ENCODE measurements around the gene TYSND1.
"Not testable (repeated sequence)": the region's sequence is repeated elsewhere in the genome, so short reads cannot be mapped to it uniquely, and the experiment has no call there.

TYSND1 gene

DNA sequence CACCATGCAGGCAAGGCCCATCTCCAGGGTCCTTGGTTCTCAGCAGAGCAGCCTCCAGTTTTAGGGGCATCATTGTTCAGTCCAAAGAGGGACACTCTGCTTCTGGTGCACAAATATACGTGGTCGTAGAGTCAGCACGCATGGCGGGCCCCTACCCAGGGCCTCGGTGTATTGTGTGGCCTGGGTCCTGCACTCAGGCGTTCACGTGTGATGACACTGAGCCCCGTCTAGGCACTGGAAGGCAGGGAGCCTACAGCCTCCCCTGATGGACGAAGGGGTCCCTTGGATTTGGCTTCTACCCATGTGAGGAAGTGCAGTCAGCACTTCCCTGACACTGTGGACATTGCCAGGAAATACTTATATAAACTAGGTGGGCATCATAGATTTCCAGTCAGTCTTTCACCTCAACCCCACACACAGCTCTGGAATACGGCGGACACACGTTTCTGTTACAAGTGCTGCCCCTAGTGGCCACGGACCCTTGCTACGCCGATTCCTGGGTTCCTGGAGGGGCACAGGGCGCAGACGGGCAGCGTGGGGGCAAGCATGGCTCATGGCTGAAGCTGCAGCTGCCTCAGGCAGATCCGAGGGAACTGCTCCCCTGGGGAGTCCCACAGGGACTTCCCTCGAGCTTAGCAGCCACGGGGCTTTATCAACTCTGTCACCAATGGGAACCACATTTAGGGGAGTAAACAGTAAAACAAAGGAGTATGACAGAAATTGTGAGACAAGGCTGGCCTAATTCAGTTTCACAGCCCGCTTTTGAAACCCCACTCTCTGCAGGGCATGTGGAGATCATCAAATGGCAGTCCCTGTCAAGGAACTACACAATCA lies 39.3 kb downstream of the TYSND1 start:
- no peak for DNase-seq

DNA sequence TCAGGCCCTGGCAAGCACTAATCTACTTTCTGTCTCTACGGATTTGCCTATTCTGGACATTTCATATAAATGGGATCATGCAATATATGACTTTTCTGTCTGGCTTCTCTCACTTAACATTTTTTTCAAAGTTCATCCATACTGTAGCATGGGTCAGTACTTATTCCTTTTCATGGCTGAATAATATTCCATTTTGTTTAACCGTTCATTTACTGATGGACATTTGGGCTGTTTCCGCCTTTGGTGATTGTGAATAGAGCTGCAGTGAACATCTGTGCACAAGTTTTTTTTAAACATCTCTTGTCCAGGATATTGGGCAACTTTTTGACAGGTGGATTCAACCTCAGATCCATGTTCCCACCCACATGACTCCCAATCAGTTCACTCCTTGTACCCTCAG lies 44.8 kb downstream of the TYSND1 start:
- DNase-seq: no peak

DNA sequence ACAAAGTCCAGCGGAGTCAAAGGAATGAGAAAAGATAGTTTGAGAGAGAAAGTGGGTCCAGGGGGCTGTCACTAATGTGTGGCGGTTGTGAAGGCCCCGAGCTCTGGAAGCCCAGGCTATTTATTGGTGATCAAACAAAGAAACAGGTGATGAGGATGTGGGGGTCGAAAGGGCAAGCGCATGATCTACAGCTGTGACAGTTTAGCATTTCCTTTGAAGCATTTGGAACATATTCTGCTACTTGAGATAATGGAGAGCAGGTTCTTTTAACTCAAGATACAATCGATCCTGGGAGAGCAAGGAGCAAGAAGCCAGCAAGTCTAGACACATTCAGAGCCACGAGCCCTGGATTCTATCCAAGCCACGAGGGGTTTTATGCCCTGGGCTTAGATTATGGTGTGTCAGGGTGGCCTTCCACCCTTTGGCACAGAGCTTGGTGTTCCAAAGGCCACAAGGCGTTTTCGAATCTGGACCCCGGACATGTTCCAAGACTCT lies 45.4 kb downstream of the TYSND1 start:
- not testable (repeated sequence) for DNase-seq

DNA sequence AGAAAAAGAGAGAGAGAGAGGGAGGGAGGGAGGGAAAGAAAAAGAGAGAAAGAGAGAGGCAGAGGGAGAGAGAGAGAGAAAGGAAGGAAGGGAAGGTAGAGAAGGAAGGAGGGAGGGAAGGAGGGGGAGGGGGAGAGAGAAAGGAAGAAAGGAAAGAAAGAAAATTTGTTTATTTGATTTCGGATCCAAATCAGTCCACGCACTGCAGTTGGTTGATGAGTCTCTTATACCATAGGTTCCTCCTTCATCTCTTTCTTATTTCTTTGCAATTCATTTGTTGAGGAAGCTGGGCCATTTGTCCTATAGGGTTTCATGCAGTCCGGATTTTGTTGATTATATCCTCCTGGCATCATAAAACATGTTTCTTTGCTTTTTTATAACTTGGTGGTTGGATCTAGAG lies 48.2 kb downstream of the TYSND1 start:
- DNase-seq: no peak

DNA sequence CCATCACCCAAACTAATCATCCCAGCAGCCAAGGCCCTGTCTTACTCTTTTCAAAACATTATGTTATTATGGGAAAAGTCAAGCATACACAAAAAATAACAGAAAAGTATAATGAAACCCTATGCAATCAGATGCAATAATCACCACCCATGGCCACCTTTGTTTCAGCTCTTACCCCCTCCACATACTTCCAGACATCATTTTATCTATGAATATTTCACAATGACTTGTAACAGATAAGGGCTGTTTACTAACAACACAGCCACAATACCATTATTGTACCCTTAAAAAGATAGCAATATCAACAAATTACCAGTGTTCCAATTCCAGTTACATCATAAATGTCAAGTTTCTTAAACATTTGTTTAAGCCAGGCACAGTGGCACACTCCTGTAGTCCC lies 49.0 kb downstream of the TYSND1 start:
- DNase-seq: no peak

DNA sequence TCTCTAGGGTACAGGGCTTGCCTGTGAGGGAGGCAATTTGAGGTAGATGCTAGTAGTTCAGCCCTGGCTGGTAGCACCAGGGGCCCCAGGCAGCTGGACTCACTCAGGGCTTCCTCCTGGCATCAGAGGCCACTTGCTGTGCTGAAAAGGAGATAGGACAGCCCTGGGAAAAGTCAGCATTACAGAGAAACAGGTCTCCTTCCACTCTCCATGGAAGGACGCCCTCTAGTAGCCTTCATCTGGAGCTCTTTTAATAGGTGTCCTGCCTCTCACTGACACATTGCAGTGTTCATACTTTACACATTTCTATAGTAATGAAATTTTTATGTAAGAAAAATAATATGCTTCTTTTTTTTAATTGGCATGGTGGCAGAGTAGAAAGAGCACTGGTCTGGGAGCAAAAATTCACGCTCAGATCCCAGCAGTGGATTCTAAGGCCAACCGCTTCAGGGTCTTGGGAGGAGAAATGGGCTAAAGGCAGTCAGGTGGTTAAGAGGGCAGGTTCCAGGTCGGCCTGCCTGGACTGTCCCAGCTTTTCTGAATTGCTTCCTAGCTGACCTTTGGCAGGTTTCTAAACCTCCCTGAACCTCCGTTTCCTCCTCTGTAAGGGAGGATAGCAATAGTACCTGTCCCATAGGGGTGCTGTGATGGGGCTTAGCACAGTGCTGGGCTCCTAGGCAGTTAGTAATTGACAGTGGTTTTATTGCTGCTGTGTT lies 49.6 kb downstream of the TYSND1 start:
- DNase-seq: no peak

DNA sequence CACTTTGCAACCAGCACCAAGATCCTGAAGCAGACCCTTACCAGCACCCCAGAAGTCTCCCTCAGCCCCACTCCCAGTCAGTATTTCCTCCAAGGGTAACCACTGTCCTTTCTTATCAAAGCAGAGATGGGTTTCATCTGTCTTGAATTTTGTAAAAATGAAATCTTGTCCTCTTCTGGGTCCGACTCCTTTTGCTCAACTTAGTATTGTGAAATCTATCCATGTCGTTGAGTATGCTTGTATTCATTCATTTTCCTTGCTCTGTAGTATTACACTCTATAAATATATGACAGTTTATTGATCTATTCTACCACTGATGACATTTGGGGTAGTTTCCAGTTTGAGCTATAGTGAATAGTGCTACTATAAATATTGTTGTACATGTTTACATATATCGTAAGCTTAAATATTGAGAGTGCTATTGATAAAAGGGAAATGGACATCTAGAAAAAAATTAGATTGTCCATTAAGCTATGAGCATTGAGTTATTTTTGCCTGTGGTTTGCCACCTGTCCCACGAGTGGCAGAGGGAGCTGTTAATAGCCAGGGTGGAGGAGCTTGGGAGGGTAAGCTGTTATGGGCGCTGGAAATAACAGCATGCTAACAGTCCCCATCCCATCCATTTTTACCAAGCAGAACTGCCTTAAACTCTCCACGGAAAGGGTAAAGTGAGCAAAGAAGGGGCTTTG lies 50.3 kb downstream of the TYSND1 start:
- DNase-seq: no peak

DNA sequence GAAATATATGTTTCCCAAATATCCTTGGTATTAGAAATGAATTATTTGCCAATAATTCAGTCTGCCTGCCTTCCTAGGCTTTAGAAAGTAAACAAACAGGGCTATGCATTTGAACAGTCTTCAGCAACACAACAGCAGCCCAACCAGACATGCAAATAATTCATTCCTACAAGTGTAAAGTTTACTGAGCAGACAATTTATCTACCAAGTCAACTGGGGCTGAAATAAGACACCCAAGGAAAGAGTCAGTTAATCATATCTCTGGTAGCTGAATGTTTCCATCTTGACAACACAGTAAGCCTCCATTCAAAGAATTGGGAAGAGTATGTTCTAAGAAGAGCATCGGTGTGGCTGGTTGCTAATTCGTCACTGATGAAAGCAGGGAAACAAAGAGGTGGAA lies 52.2 kb downstream of the TYSND1 start:
- no peak for DNase-seq

DNA sequence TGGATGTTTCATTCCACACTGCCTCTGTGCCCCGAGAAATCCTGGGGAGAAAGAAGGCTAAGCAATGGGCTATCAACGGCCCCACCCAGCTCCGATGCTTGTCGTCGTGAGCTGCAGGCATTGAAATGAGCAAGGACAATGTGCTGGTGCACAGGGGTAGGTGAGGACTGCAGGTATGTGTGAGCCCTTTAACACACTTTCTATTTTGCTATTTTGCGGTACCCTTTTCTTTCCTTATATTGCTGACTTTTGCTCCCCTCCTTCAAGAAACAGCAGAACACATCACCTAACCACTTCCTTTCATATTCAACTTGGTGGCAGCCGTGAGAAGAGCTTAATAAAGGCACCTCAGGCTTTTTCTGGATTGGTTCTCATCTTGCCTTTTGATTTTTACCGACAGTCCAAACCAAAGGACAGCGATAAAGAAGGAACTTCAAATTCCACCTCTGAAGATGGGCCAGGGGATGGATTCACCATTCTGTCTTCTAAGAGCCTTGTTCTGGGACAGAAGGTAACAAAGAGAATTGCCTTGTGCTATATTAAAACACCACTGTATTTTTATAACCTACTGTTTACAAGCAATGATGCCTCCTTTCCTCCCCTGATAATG lies 53.1 kb downstream of the TYSND1 start:
- no peak for DNase-seq

DNA sequence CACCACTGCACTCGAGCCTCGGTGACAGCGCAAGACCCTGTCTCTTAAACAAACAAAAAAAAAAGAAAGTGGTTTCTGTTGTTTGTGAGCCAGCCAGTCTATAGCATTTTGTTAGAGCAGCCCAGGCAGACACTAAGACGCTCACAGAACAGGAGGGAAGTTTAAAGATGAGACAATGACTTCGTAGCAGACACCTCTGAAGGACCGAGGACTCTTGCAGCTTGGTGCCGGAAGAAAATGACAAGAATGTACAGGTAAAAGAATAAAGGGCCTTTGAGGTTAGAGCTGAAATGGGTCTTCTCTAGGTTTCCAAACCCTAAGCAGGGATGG lies 54.1 kb downstream of the TYSND1 start:
- no peak for DNase-seq

DNA sequence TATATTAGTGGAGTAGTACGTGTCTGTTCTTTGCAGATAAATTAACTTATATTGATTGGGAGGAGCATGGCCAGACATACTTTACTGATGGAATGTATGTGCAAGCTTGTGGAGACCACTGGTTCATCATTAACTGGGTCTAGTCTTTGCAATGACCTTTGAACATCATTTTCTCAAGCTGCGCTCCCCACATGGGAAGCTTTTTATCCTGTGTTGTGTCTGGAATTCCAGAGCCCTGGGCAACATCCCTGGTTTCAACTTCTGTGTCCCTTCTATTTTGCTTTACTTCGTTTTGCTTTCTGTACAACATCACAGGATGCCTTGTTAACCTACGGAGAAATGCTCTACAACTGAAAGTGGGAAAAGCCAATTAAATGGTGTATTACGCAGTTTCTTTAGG lies 55.5 kb downstream of the TYSND1 start:
- DNase-seq: no peak

DNA sequence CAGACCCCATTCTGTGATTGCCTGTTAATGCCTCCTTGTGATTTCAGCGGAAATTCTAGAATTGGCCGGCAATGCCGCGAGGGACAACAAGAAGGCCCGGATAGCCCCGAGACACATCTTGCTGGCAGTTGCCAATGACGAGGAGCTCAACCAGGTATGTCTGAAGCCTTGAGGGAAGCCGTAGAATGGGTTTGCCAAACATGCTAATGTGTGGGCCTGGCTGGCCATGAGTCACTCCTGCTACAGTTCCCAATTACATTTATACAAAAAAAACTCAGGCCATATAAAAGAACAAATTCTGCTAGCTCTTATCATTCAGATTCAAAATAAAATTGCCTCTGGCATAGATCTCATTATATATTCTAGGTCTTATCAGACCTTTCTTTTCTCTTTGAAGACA lies 56.5 kb downstream of the TYSND1 start:
- DNase-seq: no peak

DNA sequence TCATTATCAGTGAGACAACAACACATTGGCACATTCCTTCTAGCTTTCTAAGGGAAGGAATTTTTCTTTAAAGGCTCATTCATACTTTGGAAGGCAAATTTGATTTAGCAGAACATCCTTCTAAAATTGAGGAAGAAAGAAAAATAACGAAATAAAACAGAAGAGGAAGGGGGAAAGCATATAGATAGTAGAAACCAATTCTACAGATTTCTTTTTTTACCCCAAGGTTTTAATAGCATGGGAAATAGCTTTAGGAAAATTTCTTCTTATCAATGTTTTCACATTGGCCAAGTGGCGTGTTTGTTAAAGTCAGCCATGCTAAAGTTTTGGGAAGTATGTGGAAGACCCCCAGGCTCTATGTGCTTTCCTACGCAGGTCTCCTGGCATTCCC lies 58.2 kb downstream of the TYSND1 start:
- no peak for DNase-seq
